Endothelial cell of umbilical vein (primary cell): ENCODE measurements around the gene NLRC3. TPM values are rescaled to one million over a fixed set of nuclear protein-coding genes. Genes with fewer than 3 reads are reported as not detected.
A peak's percentile ranks its signal among the peaks of the same experiment; 100 is the strongest.

ENCODE experiments used
- BruUV-seq: library from RNA; stranded (reverse); fragments of 400-500 nt; replicated peaks from 2 replicates; lab custom pipeline; 2021; lab: Mats Ljungman, UMichigan
- CTCF ChIA-PET: fragments of 300-600, 350-600 bp; sonication (Branson Sonifier 250); formaldehyde crosslinking; loops from one replicate; lab custom pipeline; 2021; ENCODE audit warnings: antibody characterized with exemption, inconsistent platforms; lab: Charles Lee
- POLR2A ChIA-PET: fragments of 300-600, 350-600 bp; sonication (Branson Sonifier 250); formaldehyde crosslinking; loops from one replicate; lab custom pipeline; 2021; ENCODE audit warnings: antibody characterized with exemption, inconsistent platforms; lab: Charles Lee
- DNase-seq: peaks from one replicate; pipeline ENCODE4 v3.0.0-alpha.2; 2011; ENCODE audit warnings: low read depth, low spot score
- FAIRE-seq: peaks from 2 replicates; lab custom pipeline; 2011; peaks lifted over from hg19 to GRCh38; lab: Jason Lieb, UNC
- H2AFZ ChIP-seq: 2 replicates; pipeline ENCODE4 v1.6.0; 2012; ENCODE audit warnings: low read depth, low read length, control low read depth, inconsistent platforms
- H3K27ac ChIP-seq: 2 replicates; pipeline ENCODE4 v1.5.1; 2011; ENCODE audit warnings: low read depth, mild to moderate bottlenecking, control low read depth, low read length, moderate library complexity; ENCODE audit not compliant: insufficient read depth
- H3K27me3 ChIP-seq, 2 experiments: 2 replicates each; pipeline versions ENCODE4 v1.6.0 to v1.6.1; 2011; ENCODE audit warnings: low read length in 2 of 2, mixed read lengths in 1 of 2; ENCODE audit not compliant: control insufficient read depth in 2 of 2, insufficient read depth in 2 of 2
- H3K36me3 ChIP-seq, 2 experiments: 2 replicates in 1 of 2; 3 replicates in 1 of 2; pipeline ENCODE4 v1.5.1; 2011; ENCODE audit warnings: low read length in 2 of 2, mild to moderate bottlenecking in 1 of 2, moderate library complexity in 1 of 2; ENCODE audit not compliant: control insufficient read depth in 2 of 2, insufficient read depth in 2 of 2; ENCODE audit errors: extremely low read depth in 1 of 2
- H3K4me1 ChIP-seq: 3 replicates; pipeline ENCODE4 v1.5.1; 2011; ENCODE audit warnings: mild to moderate bottlenecking, low read length; ENCODE audit not compliant: control insufficient read depth, insufficient read depth; ENCODE audit errors: extremely low read depth
- H3K4me2 ChIP-seq: 2 replicates; pipeline ENCODE4 v1.6.1; 2011; ENCODE audit warnings: low read length, control low read depth, mixed read lengths; ENCODE audit not compliant: insufficient read depth
- H3K4me3 ChIP-seq, 3 experiments: fragments of 200-600 bp in 1 of 3; sonication (generic), shearing (Covaris generic) in 1 of 3; replicated peaks in 1 of 3; 2 replicates each; pipeline ENCODE4 v1.5.1; 2011 to 2016; ENCODE audit warnings: control low read depth in 3 of 3, low read length in 3 of 3, mild to moderate bottlenecking in 2 of 3, inconsistent platforms in 1 of 3, low read depth in 1 of 3, moderate library complexity in 1 of 3; ENCODE audit not compliant: insufficient read depth in 1 of 3
- H3K79me2 ChIP-seq: 2 replicates; pipeline ENCODE4 v1.6.0; 2012; ENCODE audit warnings: low read length, inconsistent platforms; ENCODE audit not compliant: control insufficient read depth, insufficient read depth
- H3K9ac ChIP-seq: replicated peaks from 2 replicates; pipeline ENCODE3; 2011; ENCODE audit warnings: low read length, control low read depth; ENCODE audit not compliant: insufficient read depth; ENCODE audit errors: extremely low read depth
- H3K9me1 ChIP-seq: replicated peaks from 3 replicates; pipeline ENCODE4 v1.6.0; 2011; ENCODE audit warnings: mild to moderate bottlenecking, low read length; ENCODE audit not compliant: control insufficient read depth, insufficient read depth; ENCODE audit errors: extremely low read depth
- H3K9me3 ChIP-seq: replicated peaks from 2 replicates; pipeline ENCODE4 v1.5.1; 2012; ENCODE audit warnings: low read length, inconsistent platforms; ENCODE audit not compliant: control insufficient read depth, insufficient read depth
- H4K20me1 ChIP-seq: replicated peaks from 2 replicates; pipeline ENCODE3; 2011; ENCODE audit warnings: mild to moderate bottlenecking, low read length; ENCODE audit not compliant: control insufficient read depth, insufficient read depth; ENCODE audit errors: extremely low read depth
- EZH2 ChIP-seq: IDR thresholded peaks from 2 replicates; pipeline ENCODE4 v1.6.1; 2012; ENCODE audit warnings: borderline replicate concordance, low read depth, mild to moderate bottlenecking, moderate library complexity, low read length, inconsistent platforms; ENCODE audit not compliant: severe bottlenecking
- FOS ChIP-seq: IDR thresholded peaks from 2 replicates; pipeline ENCODE4 v1.6.1; 2011; ENCODE audit warnings: mild to moderate bottlenecking, low read length, moderate library complexity, borderline replicate concordance; ENCODE audit not compliant: insufficient read depth
- GATA2 ChIP-seq: IDR thresholded peaks from 2 replicates; pipeline ENCODE4 v1.7.0; 2011; ENCODE audit warnings: low read depth, mild to moderate bottlenecking, moderate library complexity, mixed read lengths, low read length; ENCODE audit not compliant: insufficient read length, insufficient read depth
- JUN ChIP-seq: IDR thresholded peaks from 2 replicates; pipeline ENCODE4 v1.6.1; 2011; ENCODE audit warnings: borderline replicate concordance, low read depth; ENCODE audit not compliant: insufficient read length, insufficient read depth
- MYC ChIP-seq: IDR thresholded peaks from one replicate; pipeline ENCODE4 v1.6.1; 2011; ENCODE audit warnings: mild to moderate bottlenecking, low read depth, low read length
- POLR2A ChIP-seq: IDR thresholded peaks from 2 replicates; pipeline ENCODE4 v1.6.1; 2012; ENCODE audit warnings: low read depth, mild to moderate bottlenecking, control low read depth, low read length
- POLR2AphosphoS5 ChIP-seq: IDR thresholded peaks from 2 replicates; pipeline ENCODE4 v1.6.1; 2012; ENCODE audit warnings: low read depth, mild to moderate bottlenecking, control low read depth, low read length, moderate library complexity; ENCODE audit not compliant: insufficient read depth
- dilution Hi-C: fragments of 300-500 bp; cut with MboI; formaldehyde crosslinking; loops from one replicate; pipeline ENCODE4 v1.15.0; 2019; ENCODE audit warnings: low sequenced_read_pairs; ENCODE audit not compliant: extremely low pct_ligation_motif_present
- intact Hi-C: fragments of 100-400 bp; cut with micrococcal nuclease; formaldehyde crosslinking; loops from one replicate; pipeline ENCODE4 v1.10.0; 2022
- polyA plus RNA-seq, 4 experiments: library from polyadenylated mRNA; depleted of rRNA in 3 of 4; stranded (reverse) in 3 of 4; unstranded in 1 of 4; fragments of >200 nt; gene quantifications; 2 replicates each; pipeline versions ENCODE4 v1.2.1 to v1.2.3, GENCODE V29; 2011 to 2012; ENCODE audit warnings: missing spikeins in 1 of 4
- total RNA-seq: library from RNA; stranded (reverse); gene quantifications from 2 replicates; pipeline ENCODE4 v1.2.3, GENCODE V29; 2021
- TF ChIP-seq, protein P1 (sequence below): IDR thresholded peaks from 2 replicates; pipeline ENCODE4 v1.6.1; 2011; ENCODE audit not compliant: insufficient read depth, insufficient read length
- TF ChIP-seq, protein P2 (sequence below), 2 donors: IDR thresholded peaks; 1 replicate in 1 of 2; 2 replicates in 1 of 2; pipeline ENCODE4 v1.5.1; 2011; ENCODE audit warnings: low read length in 2 of 2, mild to moderate bottlenecking in 2 of 2, moderate library complexity in 2 of 2, control low read depth in 1 of 2, inconsistent platforms in 1 of 2, low read depth in 1 of 2; ENCODE audit not compliant: insufficient read depth in 1 of 2; ENCODE audit errors: extremely low read depth in 1 of 2

Gene NLRC3
- total and polyA plus RNA-seq, 2 donors (not counting 3 experiments of a cell fraction or from before 2014, with no cell fraction given) = 0.84 to 3.4 TPM

DNA sequence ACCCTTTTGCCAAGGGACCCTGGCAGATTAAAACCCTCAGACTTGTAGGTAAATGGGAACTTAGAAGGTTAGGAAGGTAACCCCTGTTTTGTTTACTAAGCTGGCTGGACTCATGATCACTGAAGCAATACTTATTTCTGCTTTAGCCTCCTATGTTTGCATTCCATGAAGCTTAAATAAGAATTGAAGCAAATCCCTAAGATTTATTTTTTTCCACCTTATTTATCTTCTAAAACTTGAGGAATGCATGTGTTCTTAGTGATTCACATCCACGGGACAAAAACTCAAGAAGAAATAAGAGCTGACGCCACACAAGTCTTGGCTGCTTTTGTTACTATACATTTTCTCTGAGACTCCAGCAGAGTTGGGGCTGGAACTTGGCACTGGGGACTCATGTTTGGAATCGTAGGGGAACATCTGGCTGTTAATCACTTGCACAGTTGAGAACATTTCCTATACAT is 40.9 kb downstream of the NLRC3 start:
- intact Hi-C loops (no loop called here), dilution Hi-C loops (loop anchor here (5.0 kb wide), 1 partner anchor 46 kb away; no protein-coding TSS in a partner anchor)
- ChIA-PET CTCF (interaction anchor here (1.6 kb wide), 1 partner anchor 10 kb away, joined by 8 read pairs; no protein-coding TSS in a partner anchor), POLR2A (no interaction called here)
- no peak overlapping the region for H2AFZ ChIP-seq
- TF ChIP-seq GATA2 (no peak), FOS (no peak)
- TF ChIP-seq, protein P1, sequence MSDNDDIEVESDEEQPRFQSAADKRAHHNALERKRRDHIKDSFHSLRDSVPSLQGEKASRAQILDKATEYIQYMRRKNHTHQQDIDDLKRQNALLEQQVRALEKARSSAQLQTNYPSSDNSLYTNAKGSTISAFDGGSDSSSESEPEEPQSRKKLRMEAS = no peak
- no peaks in the 10 kb centered on the region for H3K27me3 ChIP-seq
- H4K20me1 ChIP-seq = no peaks in the 10 kb centered on the region
- no peak overlapping the region for H3K4me3 ChIP-seq
- H3K4me1 ChIP-seq = no peaks in the 10 kb centered on the region
- H3K27ac ChIP-seq = no peak overlapping the region
- H3K9me3 ChIP-seq = no peaks in the 10 kb centered on the region
- no peak for DNase-seq
- no peak overlapping the region for H3K9ac ChIP-seq
- H3K9me1 ChIP-seq = no peaks in the 10 kb centered on the region
- H3K79me2 ChIP-seq = no peaks in the 10 kb centered on the region
- H3K4me2 ChIP-seq = no peak overlapping the region
- peaks cover 0 to 13% of the 10 kb centered on the region in 2 experiments for H3K36me3 ChIP-seq
- no TSS peak for BruUV-seq
- FAIRE-seq = peak; percentile 54

DNA sequence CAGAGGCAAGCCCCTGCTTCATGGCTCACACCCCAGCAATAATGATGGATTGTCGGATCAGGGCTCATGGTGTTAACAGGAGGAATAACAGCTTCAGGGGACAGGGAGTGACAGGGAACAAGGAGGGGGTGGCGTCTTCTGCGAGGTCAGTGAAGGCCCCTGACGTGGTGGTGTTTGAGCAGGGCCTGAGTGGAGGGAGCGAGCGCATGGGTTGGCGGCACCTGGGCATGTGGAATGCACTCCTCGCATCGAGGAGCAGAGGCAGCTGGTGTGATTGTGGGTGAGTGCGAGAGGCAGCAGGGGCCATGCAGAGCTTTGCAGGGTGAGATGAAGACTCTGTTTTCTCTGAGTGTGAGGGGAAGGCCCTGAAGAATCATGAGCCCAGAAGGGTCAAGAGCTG is 43.1 kb downstream of the NLRC3 start:
- peaks cover 0 to 22% of the 10 kb centered on the region in 2 experiments for H3K36me3 ChIP-seq
- ChIA-PET CTCF (no interaction called here), POLR2A (no interaction called here)
- intact Hi-C loops (no loop called here), dilution Hi-C loops (no loop called here)
- no peak overlapping the region for H3K27ac ChIP-seq
- no peak overlapping the region for H3K4me3 ChIP-seq
- no peaks in the 10 kb centered on the region for H3K9me3 ChIP-seq
- TF ChIP-seq, protein P1 = no peak
- TF ChIP-seq POLR2AphosphoS5 (no peak), POLR2A (no peak), FOS (no peak), GATA2 (no peak), MYC (no peak), JUN (no peak), EZH2 (no peak)
- TF ChIP-seq, protein P2, sequence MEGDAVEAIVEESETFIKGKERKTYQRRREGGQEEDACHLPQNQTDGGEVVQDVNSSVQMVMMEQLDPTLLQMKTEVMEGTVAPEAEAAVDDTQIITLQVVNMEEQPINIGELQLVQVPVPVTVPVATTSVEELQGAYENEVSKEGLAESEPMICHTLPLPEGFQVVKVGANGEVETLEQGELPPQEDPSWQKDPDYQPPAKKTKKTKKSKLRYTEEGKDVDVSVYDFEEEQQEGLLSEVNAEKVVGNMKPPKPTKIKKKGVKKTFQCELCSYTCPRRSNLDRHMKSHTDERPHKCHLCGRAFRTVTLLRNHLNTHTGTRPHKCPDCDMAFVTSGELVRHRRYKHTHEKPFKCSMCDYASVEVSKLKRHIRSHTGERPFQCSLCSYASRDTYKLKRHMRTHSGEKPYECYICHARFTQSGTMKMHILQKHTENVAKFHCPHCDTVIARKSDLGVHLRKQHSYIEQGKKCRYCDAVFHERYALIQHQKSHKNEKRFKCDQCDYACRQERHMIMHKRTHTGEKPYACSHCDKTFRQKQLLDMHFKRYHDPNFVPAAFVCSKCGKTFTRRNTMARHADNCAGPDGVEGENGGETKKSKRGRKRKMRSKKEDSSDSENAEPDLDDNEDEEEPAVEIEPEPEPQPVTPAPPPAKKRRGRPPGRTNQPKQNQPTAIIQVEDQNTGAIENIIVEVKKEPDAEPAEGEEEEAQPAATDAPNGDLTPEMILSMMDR (IDR thresholded peaks at IDR 0.05; ENCODE audit: extremely low read depth in 1 of 2, insufficient read depth in 1 of 2, low read depth in 1 of 2, low read length in 2 of 2) = no peak
- H3K9ac ChIP-seq = no peak overlapping the region
- H3K4me1 ChIP-seq = no peaks in the 10 kb centered on the region
- H3K27me3 ChIP-seq = no peaks in the 10 kb centered on the region
- H2AFZ ChIP-seq = no peak overlapping the region
- no peaks in the 10 kb centered on the region for H4K20me1 ChIP-seq
- FAIRE-seq (no peak), DNase-seq (no peak)
- no peak overlapping the region for H3K4me2 ChIP-seq
- H3K9me1 ChIP-seq = no peaks in the 10 kb centered on the region
- H3K79me2 ChIP-seq = no peaks in the 10 kb centered on the region
- no TSS peak for BruUV-seq
